DOHH2 (cell line): ENCODE data around the gene HLF.

Source experiments
- H3F3A ChIP-seq: fragments of 200-600 bp; sonication (generic), shearing (Covaris generic); 2 replicates; pipeline ENCODE4 v1.6.0; 2016; ENCODE audit warnings: antibody characterized with exemption, mild to moderate bottlenecking; ENCODE audit not compliant: control insufficient read depth, insufficient read depth
- H3K27ac ChIP-seq: fragments of 200-600 bp; sonication (generic); 2 replicates; pipeline ENCODE4 v1.5.1; 2014; ENCODE audit warnings: low read depth, mild to moderate bottlenecking, low read length, moderate library complexity
- H3K27me3 ChIP-seq: fragments of 200-600 bp; sonication (generic); 2 replicates; pipeline ENCODE4 v1.6.1; 2014; ENCODE audit warnings: mild to moderate bottlenecking, low read length, mixed read lengths; ENCODE audit not compliant: control insufficient read depth
- H3K36me3 ChIP-seq: fragments of 200-600 bp; sonication (generic); 2 replicates; pipeline ENCODE4 v1.6.1; 2014; ENCODE audit warnings: mild to moderate bottlenecking, low read length, moderate library complexity, mixed read lengths; ENCODE audit not compliant: control insufficient read depth
- H3K4me1 ChIP-seq: fragments of 200-600 bp; sonication (generic); 2 replicates; pipeline ENCODE4 v1.6.1; 2014; ENCODE audit warnings: mild to moderate bottlenecking, low read length, mixed read lengths; ENCODE audit not compliant: control insufficient read depth
- H3K4me2 ChIP-seq: fragments of 200-600 bp; sonication (generic); 2 replicates; pipeline ENCODE4 v1.6.0; 2014; ENCODE audit warnings: mild to moderate bottlenecking, low read length, moderate library complexity
- H3K4me3 ChIP-seq: fragments of 200-600 bp; sonication (generic); 2 replicates; pipeline ENCODE4 v1.5.1; 2014; ENCODE audit warnings: mild to moderate bottlenecking, low read length, mixed read lengths
- H3K79me2 ChIP-seq: fragments of 200-600 bp; sonication (generic); 2 replicates; pipeline ENCODE4 v1.6.1; 2014; ENCODE audit warnings: mild to moderate bottlenecking, low read length, mixed read lengths; ENCODE audit not compliant: control insufficient read depth
- H3K9me2 ChIP-seq: fragments of 200-600 bp; sonication (generic); replicated peaks from 2 replicates; pipeline ENCODE4 v1.6.1; 2014; ENCODE audit warnings: mild to moderate bottlenecking, low read length, mixed read lengths; ENCODE audit not compliant: control insufficient read depth
- H3K9me3 ChIP-seq: fragments of 200-600 bp; sonication (generic); 2 replicates; pipeline ENCODE4 v1.6.1; 2014; ENCODE audit warnings: antibody characterized with exemption, low read length, mixed read lengths; ENCODE audit not compliant: control insufficient read depth, insufficient read depth
- H4K20me1 ChIP-seq: fragments of 200-600 bp; sonication (generic); 2 replicates; pipeline ENCODE4 v1.6.0; 2014; ENCODE audit warnings: low read depth, mild to moderate bottlenecking, antibody characterized with exemption, low read length, moderate library complexity; ENCODE audit not compliant: control insufficient read depth, insufficient read depth
- EZH2phosphoT487 ChIP-seq: fragments of 200-600 bp; sonication (generic); IDR thresholded peaks from 2 replicates; pipeline ENCODE4 v1.6.1; 2017; ENCODE audit warnings: borderline replicate concordance, mild to moderate bottlenecking, antibody characterized with exemption, low read length, moderate library complexity, mixed read lengths
- TF ChIP-seq, protein P1 (sequence below): fragments of 200-600 bp; sonication (generic); IDR thresholded peaks from one replicate; pipeline ENCODE4 v1.5.1; 2014; ENCODE audit warnings: antibody characterized with exemption, mild to moderate bottlenecking, low read depth, low read length; ENCODE audit not compliant: poor library complexity, severe bottlenecking

The HLF gene

DNA sequence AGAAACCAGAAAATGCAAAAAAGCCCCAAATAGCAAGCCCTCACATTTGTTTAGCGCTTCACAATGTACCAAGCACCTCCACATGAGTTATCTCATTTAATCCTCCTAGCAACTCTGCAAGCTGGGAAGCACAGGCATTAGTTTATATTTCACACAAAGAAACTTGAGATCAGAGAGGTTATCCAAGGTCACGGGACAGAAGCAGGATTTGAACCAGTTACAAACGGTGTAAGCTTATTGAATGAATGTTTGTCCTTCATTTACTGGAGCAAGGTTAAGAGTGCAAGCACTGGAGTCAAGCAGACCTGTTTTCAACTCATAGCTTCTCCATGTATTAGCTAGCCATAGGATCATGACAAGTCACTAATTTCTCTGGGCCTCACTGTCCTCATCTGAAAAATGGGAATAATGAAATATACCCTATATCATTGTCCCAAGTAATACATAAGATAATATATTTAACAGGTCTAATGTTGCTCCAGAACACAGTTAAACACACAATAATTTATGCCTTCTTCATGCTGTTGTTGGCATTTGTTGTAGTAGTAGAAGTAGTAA lies 6.1 kb upstream of the HLF start:
- no peaks in the 10 kb centered on the region for H3K9me2 ChIP-seq
- H3K4me3 ChIP-seq: no peak overlapping the region
- no peaks in the 10 kb centered on the region for H4K20me1 ChIP-seq
- no peak overlapping the region for H3K4me2 ChIP-seq
- no peaks in the 10 kb centered on the region for H3K79me2 ChIP-seq
- H3K36me3 ChIP-seq: no peaks in the 10 kb centered on the region
- H3F3A ChIP-seq: no peaks in the 10 kb centered on the region
- H3K27ac ChIP-seq: no peak overlapping the region
- no peaks in the 10 kb centered on the region for H3K4me1 ChIP-seq
- H3K27me3 ChIP-seq: peaks cover 3% of the 10 kb centered on the region; the same call in 1 of the 2 replicates
- no peak for TF ChIP-seq EZH2phosphoT487
- no peaks in the 10 kb centered on the region for H3K9me3 ChIP-seq

DNA sequence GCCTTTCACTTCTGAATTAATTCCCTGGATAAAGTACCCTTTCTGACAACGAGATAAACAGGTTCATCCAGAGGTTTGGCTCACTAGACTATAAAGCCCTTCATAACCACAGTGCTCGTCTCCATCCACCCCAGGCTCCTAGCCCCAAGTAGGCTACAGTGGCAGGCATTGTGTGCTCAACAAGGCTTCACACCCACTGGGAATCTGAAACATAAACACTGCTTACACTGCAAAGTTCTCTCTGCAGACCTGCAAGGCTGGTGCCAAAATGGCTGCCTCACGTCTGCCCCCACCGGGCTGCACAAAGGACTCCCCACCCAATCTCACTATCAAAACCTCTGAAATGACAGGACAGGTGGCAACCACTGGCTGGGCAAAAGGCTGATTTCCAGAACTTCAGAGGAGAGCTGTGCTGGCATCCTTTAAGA lies 5.1 kb upstream of the HLF start:
- Histone ChIP-seq H3K9me3 (no peaks in the 10 kb centered on the region), H3K27me3 (peaks cover 7% of the 10 kb centered on the region; the same call in 1 of the 2 replicates), H3K27ac (no peak overlapping the region), H3K79me2 (no peaks in the 10 kb centered on the region), H3K4me1 (no peaks in the 10 kb centered on the region), H4K20me1 (no peaks in the 10 kb centered on the region), H3K9me2 (no peaks in the 10 kb centered on the region), H3K4me2 (no peak overlapping the region), H3F3A (no peaks in the 10 kb centered on the region), H3K4me3 (no peak overlapping the region), H3K36me3 (no peaks in the 10 kb centered on the region)
- TF ChIP-seq, protein P1, sequence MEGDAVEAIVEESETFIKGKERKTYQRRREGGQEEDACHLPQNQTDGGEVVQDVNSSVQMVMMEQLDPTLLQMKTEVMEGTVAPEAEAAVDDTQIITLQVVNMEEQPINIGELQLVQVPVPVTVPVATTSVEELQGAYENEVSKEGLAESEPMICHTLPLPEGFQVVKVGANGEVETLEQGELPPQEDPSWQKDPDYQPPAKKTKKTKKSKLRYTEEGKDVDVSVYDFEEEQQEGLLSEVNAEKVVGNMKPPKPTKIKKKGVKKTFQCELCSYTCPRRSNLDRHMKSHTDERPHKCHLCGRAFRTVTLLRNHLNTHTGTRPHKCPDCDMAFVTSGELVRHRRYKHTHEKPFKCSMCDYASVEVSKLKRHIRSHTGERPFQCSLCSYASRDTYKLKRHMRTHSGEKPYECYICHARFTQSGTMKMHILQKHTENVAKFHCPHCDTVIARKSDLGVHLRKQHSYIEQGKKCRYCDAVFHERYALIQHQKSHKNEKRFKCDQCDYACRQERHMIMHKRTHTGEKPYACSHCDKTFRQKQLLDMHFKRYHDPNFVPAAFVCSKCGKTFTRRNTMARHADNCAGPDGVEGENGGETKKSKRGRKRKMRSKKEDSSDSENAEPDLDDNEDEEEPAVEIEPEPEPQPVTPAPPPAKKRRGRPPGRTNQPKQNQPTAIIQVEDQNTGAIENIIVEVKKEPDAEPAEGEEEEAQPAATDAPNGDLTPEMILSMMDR: no peak
- no peak for TF ChIP-seq EZH2phosphoT487

DNA sequence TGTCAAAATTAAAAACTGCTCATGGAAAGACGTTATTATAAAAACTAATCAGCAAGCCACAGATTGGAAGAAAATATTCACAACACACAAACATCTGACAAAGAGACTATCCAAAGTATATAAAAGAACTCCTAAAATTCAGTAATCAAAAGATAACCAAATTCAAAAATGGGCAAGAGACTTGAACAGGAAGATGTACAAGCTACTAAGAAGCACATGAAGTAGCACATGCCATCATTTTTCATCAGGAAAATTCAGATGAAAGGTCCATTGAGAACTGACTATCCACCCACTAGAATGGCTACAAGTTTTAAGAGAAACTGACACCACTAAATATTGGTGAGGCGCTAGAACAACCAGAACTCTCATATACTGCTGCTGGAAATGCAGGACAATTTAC lies 3.4 kb upstream of the HLF start:
- no peaks in the 10 kb centered on the region for H3K36me3 ChIP-seq
- H3K9me3 ChIP-seq: no peaks in the 10 kb centered on the region

More for the DNA sequence above, 3.4 kb upstream of the HLF start:
- Histone ChIP-seq H3K4me2 (no peak overlapping the region), H3K4me3 (no peak overlapping the region), H3K9me2 (no peaks in the 10 kb centered on the region), H3K79me2 (no peaks in the 10 kb centered on the region), H3K27ac (no peak overlapping the region), H3F3A (no peaks in the 10 kb centered on the region), H3K27me3 (peaks cover 7% of the 10 kb centered on the region; the same call in 1 of the 2 replicates), H3K4me1 (no peaks in the 10 kb centered on the region), H4K20me1 (no peaks in the 10 kb centered on the region)
- TF ChIP-seq EZH2phosphoT487: no peak
- TF ChIP-seq, protein P1: no peak
